OCI-LY7 (cell line): ENCODE results near the gene PLEKHH1. TPM values are rescaled to one million over a fixed set of nuclear protein-coding genes. Genes with fewer than 3 reads are reported as not detected.
"Not testable (repeated sequence)": the region's sequence is repeated elsewhere in the genome, so short reads cannot be mapped to it uniquely, and the experiment has no call there.

Experiments used
- BruUV-seq: library from RNA; stranded (reverse); fragments of 400-500 nt; replicated peaks from 2 replicates; lab custom pipeline; 2021; lab: Mats Ljungman, UMichigan
- CTCF ChIA-PET: fragments of 300-600 bp; sonication (Branson Sonifier 250); formaldehyde crosslinking; loops from one replicate; lab custom pipeline; 2022; ENCODE audit warnings: antibody characterized with exemption; ENCODE audit not compliant: unreplicated experiment; lab: Charles Lee
- POLR2A ChIA-PET: fragments of 300-600 bp; sonication (Branson Sonifier 250); formaldehyde crosslinking; loops from one replicate; lab custom pipeline; 2022; ENCODE audit warnings: antibody characterized with exemption; lab: Charles Lee
- DNase-seq: peaks from one replicate; pipeline ENCODE4 v3.0.0-alpha.2; 2015; ENCODE audit warnings: low spot score
- H2AFZ ChIP-seq: fragments of 200-600 bp; sonication (generic), shearing (Covaris generic); 2 replicates; pipeline ENCODE4 v1.6.1; 2014; ENCODE audit warnings: mild to moderate bottlenecking, antibody characterized with exemption, low read length, moderate library complexity
- H3K27ac ChIP-seq: fragments of 200-600 bp; sonication (generic); 2 replicates; pipeline ENCODE4 v1.5.1; 2014; ENCODE audit warnings: mixed run types, low read depth, mild to moderate bottlenecking, moderate library complexity, low read length, inconsistent platforms; ENCODE audit not compliant: poor library complexity, severe bottlenecking
- H3K36me3 ChIP-seq: fragments of 200-600 bp; sonication (generic); 2 replicates; pipeline ENCODE4 v1.6.1; 2014; ENCODE audit warnings: mild to moderate bottlenecking, antibody characterized with exemption, low read length, moderate library complexity, mixed read lengths; ENCODE audit not compliant: insufficient read depth
- H3K4me1 ChIP-seq: fragments of 200-600 bp; sonication (generic); 2 replicates; pipeline ENCODE4 v1.5.1; 2014; ENCODE audit warnings: mild to moderate bottlenecking, low read length; ENCODE audit not compliant: insufficient read depth, poor library complexity, severe bottlenecking
- H3K4me2 ChIP-seq: fragments of 200-600 bp; sonication (generic); 2 replicates; pipeline ENCODE4 v1.6.1; 2014; ENCODE audit warnings: mild to moderate bottlenecking, low read length
- H3K4me3 ChIP-seq: fragments of 200-600 bp; sonication (generic); 2 replicates; pipeline ENCODE4 v1.5.1; 2014; ENCODE audit warnings: mild to moderate bottlenecking, low read depth, low read length; ENCODE audit not compliant: poor library complexity, severe bottlenecking
- H3K79me2 ChIP-seq: fragments of 200-600 bp; sonication (generic); 2 replicates; pipeline ENCODE4 v1.6.1; 2016; ENCODE audit warnings: low read depth, mild to moderate bottlenecking, low read length, moderate library complexity, mixed read lengths; ENCODE audit not compliant: insufficient read depth
- H3K9me2 ChIP-seq: fragments of 200-600 bp; sonication (generic); 2 replicates; pipeline ENCODE4 v1.6.1; 2016; ENCODE audit warnings: mild to moderate bottlenecking, low read length, mixed read lengths; ENCODE audit not compliant: insufficient read depth
- H3K9me3 ChIP-seq: fragments of 200-600 bp; sonication (generic); 2 replicates; pipeline ENCODE4 v1.6.1; 2014; ENCODE audit warnings: mild to moderate bottlenecking, mixed run types, low read length, mixed read lengths
- H4K20me1 ChIP-seq: fragments of 200-600 bp; sonication (generic); 2 replicates; pipeline ENCODE4 v1.6.1; 2014; ENCODE audit warnings: mild to moderate bottlenecking, antibody characterized with exemption, low read length, moderate library complexity, mixed read lengths; ENCODE audit not compliant: insufficient read depth
- EZH2phosphoT487 ChIP-seq: fragments of 200-600 bp; sonication (generic); IDR thresholded peaks from 2 replicates; pipeline ENCODE4 v1.6.1; 2018; ENCODE audit warnings: low read depth, borderline replicate concordance, mild to moderate bottlenecking, mixed run types, antibody characterized with exemption, low read length, moderate library complexity, mixed read lengths
- intact Hi-C: fragments of 100-400 bp; cut with micrococcal nuclease; formaldehyde crosslinking; loops from one replicate; pipeline ENCODE4 v1.10.0; 2022; ENCODE audit not compliant: unreplicated experiment
- total RNA-seq, 2 experiments: library from RNA; depleted of rRNA in 1 of 2; stranded (reverse); fragments of >200 nt in 1 of 2; shearing (Covaris generic) in 1 of 2; gene quantifications; 2 replicates each; pipeline ENCODE4 v1.2.3, GENCODE V29; 2014 to 2022
- TF ChIP-seq, protein P1 (sequence below): fragments of 200-600 bp; sonication (generic); conservative IDR thresholded peaks from 2 replicates; pipeline ENCODE4 v1.5.1; 2014; ENCODE audit warnings: mild to moderate bottlenecking, antibody characterized with exemption, low read length, moderate library complexity, mixed read lengths

Gene PLEKHH1
- total RNA-seq, 2 experiments from 2014 or later, result not detected

DNA sequence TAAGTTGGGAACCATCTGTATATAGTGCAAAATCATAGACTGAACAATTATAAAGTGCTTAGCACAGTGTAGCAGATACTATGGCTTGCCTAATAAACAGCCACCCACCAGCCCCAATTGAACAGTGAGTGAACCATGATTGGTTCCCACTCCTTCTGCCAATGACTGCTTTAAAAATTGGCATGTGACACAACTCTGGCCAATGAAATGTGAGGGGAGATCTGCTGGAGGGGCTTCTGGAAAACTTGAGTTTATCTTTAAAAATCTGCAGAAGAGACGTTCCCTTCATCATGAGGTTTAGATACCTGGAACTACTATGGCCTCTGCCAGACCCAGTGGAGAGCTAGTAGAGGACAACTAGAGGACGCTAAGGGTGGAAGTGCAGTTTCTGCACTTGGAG is 62.3 kb downstream of the PLEKHH1 start:
- TF ChIP-seq EZH2phosphoT487, result no peak
- TF ChIP-seq, protein P1, sequence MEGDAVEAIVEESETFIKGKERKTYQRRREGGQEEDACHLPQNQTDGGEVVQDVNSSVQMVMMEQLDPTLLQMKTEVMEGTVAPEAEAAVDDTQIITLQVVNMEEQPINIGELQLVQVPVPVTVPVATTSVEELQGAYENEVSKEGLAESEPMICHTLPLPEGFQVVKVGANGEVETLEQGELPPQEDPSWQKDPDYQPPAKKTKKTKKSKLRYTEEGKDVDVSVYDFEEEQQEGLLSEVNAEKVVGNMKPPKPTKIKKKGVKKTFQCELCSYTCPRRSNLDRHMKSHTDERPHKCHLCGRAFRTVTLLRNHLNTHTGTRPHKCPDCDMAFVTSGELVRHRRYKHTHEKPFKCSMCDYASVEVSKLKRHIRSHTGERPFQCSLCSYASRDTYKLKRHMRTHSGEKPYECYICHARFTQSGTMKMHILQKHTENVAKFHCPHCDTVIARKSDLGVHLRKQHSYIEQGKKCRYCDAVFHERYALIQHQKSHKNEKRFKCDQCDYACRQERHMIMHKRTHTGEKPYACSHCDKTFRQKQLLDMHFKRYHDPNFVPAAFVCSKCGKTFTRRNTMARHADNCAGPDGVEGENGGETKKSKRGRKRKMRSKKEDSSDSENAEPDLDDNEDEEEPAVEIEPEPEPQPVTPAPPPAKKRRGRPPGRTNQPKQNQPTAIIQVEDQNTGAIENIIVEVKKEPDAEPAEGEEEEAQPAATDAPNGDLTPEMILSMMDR, result no peak
- ChIA-PET POLR2A (interaction anchor here (1.3 kb wide), 1 partner anchor 10 kb away, joined by 3 read pairs; no protein-coding TSS in a partner anchor), CTCF (no interaction called here)
- H3K9me2 ChIP-seq, result no peaks in the 10 kb centered on the region
- no TSS peak for BruUV-seq
- no peaks in the 10 kb centered on the region; the same call in 1 of the 2 replicates for H3K9me3 ChIP-seq
- H4K20me1 ChIP-seq, result no peaks in the 10 kb centered on the region
- no peak overlapping the region for H3K4me2 ChIP-seq
- peaks cover 7% of the 10 kb centered on the region; the same call in 1 of the 2 replicates for H3K79me2 ChIP-seq
- no peak overlapping the region for H2AFZ ChIP-seq
- no peak overlapping the region for H3K4me3 ChIP-seq
- intact Hi-C loops, result no loop called here
- DNase-seq, result no peak
- H3K27ac ChIP-seq, result no peak overlapping the region
- peaks cover 8% of the 10 kb centered on the region for H3K4me1 ChIP-seq
- H3K36me3 ChIP-seq, result peaks cover 26% of the 10 kb centered on the region

DNA sequence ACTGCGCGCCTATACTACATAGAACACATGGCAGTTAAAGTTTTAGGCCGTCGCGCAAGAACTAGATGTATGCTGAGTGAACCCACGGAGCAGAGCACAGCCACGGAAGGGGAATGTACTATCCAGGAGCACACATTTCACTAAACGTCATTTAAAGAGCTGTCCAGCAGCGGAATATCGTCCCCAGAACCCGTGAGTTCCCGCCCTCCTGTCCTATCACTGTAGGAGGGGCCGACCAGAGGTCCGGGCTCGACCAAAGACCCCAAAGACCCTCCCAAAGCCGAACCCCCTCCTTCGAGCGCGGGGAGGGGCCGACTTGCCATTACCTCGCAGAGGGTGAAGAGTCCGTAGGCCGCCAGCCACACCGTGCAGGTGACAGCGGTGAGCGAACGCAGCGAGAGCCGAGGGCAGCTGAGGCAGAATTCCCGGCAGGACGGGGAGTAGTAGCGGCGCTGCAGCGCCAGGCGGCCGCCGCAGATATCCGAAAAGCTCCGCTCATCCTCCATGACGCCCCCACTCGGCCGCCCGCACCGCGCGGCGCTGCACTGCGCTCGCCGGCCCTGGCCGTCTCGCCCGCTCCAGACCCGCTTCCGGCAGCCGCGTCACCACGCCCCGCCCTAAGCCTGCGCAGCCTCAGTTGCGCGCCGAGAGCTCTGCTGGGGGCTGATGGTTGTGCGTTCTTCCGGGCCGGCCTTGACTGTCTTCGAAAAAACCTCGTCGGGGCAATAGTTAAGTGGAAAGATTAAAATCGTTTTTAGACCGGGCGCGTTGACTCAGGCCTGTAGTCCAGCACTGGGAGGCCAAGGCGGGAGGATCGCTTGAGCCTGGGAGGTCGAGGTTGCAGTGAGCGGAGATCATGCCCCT is 66.8 kb downstream of the PLEKHH1 start, which contains the start of gene PIGH:
TSS of gene PIGH (minus strand) at position 571 of the 864 bp plus-strand sequence. CDS start at position 506, 65 bp downstream.
- peak within 1 kb of the TSS; percentile 77 for H3K4me2 ChIP-seq
- no peaks in the 10 kb centered on the region for H3K9me2 ChIP-seq
- peak; percentile 91 for DNase-seq
- H3K36me3 ChIP-seq, result peaks cover 3% of the 10 kb centered on the region; the same call in 1 of the 2 replicates
- ChIA-PET CTCF (interaction anchor here (0.6 to 1.9 kb wide), 8 partner anchors 10 to 1316 kb away, joined by 3 to 6 read pairs (median 3); partner anchors contain the start of genes ATP6V1D, EIF2S1 and RDH11), POLR2A (interaction anchor here (0.6 to 1.6 kb wide), 13 partner anchors 9 to 240 kb away, joined by 3 to 5 read pairs (median 3); partner anchors contain the start of genes ATP6V1D, EIF2S1 and RDH11)
- BruUV-seq, result no TSS peak
- H3K79me2 ChIP-seq, result peaks cover 7% of the 10 kb centered on the region; the same call in 1 of the 2 replicates
- H3K27ac ChIP-seq, result no peak within 1 kb of the TSS
- H3K4me3 ChIP-seq, result peak within 1 kb of the TSS; percentile 79
- peaks cover 22% of the 10 kb centered on the region for H3K4me1 ChIP-seq
- intact Hi-C loops, result loop anchor here (1.0 to 10.0 kb wide), 2 partner anchors 19 to 215 kb away; partner anchors contain the start of genes ARG2, RAD51B and ZFYVE26
- TF ChIP-seq, protein P1, result peak; percentile 75
- TF ChIP-seq EZH2phosphoT487, result no peak
- no peaks in the 10 kb centered on the region for H4K20me1 ChIP-seq
- H2AFZ ChIP-seq, result peak within 1 kb of the TSS; percentile 53
- H3K9me3 ChIP-seq, result no peaks in the 10 kb centered on the region; the same call in 1 of the 2 replicates

DNA sequence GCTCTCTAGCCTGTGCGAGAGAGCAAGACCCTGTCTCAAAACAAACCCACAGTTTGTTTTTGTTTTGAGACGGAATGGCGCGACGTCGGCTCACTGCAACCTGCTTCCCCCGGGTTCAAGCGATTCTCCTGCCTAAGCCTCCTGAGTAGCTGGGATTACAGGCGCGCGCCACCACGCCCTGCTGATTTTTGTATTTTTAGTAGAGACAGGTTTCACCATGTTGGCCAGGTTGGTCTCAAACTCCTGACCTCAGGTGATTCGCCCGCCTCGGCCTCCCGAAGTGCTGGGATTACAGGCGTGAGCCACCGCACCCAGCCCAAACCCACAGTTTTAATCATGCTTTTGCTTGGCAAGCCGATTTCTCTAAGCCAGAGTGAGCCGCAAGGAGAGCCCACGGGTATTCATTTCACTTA is 67.5 kb downstream of the PLEKHH1 start:
- H3K9me3 ChIP-seq, BruUV-seq, H3K9me2 ChIP-seq, H3K79me2 ChIP-seq, H3K27ac ChIP-seq, H3K36me3 ChIP-seq, H4K20me1 ChIP-seq, DNase-seq: not testable (repeated sequence)
- H3K4me3 ChIP-seq, result peak overlapping the region; percentile 79
- H3K4me1 ChIP-seq, result peaks cover 22% of the 10 kb centered on the region
- ChIA-PET POLR2A (interaction anchor here (0.8 to 1.5 kb wide), 7 partner anchors 12 to 241 kb away, joined by 3 to 5 read pairs (median 3); partner anchors contain the start of genes ATP6V1D, EIF2S1 and RDH11), CTCF (interaction anchor here (0.6 to 1.9 kb wide), 6 partner anchors 10 to 241 kb away, joined by 3 to 6 read pairs (median 4); partner anchors contain the start of genes ATP6V1D, EIF2S1 and RDH11)
- peak overlapping the region; percentile 53; the same call in 1 of the 2 replicates for H2AFZ ChIP-seq
- intact Hi-C loops, result loop anchor here (10.0 kb wide), 1 partner anchor 214 kb away; the partner anchor contains the start of genes RAD51B and ZFYVE26
- H3K4me2 ChIP-seq, result peak overlapping the region; percentile 46; the same call in 1 of the 2 replicates
